NCI-H2029 (cell line): ENCODE data around the gene SLC4A4.

Source experiments
- DNase-seq: peaks from one replicate; lab custom pipeline; 2025; lab: John Stamatoyannopoulos, UW

SLC4A4 gene

GRCh38 chr4:71540749-71541269 lies 202.0 kb downstream of the SLC4A4 start:
- DNase-seq, result no peak

DNA sequence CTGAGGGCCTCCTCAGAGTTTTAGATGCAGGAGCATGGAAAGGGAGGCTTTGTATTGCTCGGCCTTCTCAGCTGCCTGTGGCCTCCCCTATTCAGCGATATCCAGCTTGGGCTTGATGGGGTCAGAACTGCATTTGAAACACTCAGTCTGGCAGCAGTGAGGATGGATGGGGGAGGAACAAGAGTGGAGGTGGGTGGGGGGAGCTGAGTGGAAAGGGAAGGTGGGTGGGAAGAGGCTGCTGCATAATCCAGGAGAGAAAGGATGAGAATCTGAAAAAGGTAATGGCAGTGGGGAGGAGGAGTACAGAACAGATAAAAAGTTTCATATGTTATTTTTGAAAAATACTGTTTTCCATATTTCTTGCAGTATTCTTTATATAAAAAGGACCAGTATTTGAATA lies 202.7 kb downstream of the SLC4A4 start:
- DNase-seq, result no peak

DNA sequence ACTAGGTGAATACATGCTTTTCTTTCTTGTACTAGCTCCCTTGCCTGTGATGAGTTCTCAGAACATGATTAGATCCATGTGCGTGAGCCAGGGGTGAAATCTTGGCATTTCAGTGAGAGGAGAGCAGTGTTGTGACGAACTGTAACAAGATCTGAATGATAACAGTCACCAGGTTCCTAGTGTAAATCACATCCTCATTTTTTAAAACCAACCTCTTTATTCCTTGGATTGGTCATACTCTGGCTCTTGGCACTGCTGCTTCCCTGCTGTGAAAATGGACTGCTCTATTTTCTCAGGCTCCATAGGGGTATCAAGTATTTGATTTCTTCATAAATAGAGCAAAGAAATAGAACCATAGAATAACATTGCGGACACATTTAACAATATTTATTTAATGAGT lies 206.3 kb downstream of the SLC4A4 start:
- no peak for DNase-seq

- DNase-seq, result no peak
These were observed 210.8 kb downstream of the SLC4A4 start for GRCh38 chr4:71549516-71550160.

GRCh38 chr4:71550220-71551165 lies 211.7 kb downstream of the SLC4A4 start:
- DNase-seq, result no peak

DNA sequence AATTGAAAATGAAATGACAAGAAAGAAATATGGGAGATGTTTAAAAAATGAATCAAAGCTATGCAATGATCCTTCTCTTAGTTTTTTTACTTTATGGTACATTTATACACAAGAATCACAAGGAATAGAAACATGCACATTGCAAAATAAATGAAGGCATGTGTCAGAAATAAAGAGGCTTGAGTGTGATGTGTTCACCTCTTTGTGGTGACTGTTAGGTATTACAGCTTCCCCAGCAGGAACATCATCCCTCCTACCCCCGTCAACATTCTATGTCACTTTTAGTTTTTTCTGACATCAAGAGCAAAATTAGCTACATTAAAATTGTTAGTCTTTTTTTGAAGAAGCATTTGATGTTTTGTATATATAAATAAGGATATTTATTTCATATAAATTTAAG lies 214.8 kb downstream of the SLC4A4 start:
- no peak for DNase-seq

- no peak for DNase-seq
These were observed 215.2 kb downstream of the SLC4A4 start for GRCh38 chr4:71554025-71554424.

DNA sequence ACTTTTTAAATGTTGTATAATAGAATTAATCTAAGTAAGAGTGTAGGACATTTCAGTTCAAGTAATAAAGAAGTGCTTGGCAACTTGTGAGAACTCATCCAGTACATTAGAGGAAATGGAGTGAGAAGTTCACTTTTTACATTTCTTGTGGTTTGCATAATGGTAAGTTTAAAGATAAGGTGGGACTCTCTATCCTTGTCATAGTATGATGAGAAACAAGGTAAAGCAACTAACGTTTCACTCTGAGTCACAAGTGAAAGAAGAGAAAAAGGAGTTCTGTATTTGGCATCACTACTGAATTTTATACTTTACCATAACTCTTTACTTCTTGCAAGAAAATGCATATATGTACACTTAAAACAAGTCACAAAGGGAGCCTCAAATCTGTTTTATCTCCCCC lies 219.4 kb downstream of the SLC4A4 start:
- DNase-seq, result no peak

DNA sequence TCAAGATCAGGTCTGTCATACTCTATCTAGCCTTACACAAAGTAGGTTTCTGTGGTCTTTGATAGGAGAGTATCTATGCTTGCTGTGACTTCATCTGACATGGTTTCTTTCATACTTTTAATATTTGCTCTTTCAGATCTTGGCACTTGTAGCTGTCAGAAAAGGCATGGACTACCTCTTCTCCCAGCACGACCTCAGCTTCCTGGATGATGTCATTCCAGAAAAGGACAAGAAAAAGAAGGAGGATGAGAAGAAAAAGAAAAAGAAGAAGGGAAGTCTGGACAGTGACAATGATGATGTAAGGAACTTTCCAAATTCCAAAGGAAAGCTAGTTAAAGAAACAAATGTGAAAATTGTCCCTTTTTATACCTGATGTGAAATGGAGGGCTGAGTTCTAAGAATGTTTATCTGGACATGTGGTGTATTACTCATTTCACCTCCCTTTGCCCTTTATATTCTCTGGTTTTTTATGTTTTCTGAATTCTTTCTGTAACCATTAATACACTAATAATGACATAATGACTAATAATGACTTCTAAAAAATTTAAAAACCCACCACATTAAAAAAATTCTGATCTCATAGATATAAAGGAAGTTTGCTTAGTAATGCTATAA lies 221.2 kb downstream of the SLC4A4 start:
- DNase-seq, result no peak

- no peak for DNase-seq
These were observed 226.0 kb downstream of the SLC4A4 start for GRCh38 chr4:71564775-71565174.

DNA sequence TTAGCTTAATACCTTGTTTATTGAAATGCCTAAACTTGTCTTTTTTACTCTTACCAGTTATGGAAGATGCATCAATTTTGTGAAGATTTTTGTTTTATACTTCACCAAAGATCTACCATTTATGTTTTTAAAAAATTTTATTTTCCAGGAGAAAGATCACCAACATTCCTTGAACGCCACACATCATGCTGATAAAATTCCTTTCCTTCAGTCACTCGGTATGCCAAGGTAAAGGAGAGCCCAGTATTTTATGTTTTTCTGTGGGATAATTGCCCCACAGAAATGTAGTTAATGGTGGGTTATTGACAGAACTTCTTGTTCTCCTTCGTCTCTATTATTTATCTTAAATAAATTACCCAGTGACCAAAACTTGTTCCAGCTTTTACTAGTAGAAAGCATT lies 228.0 kb downstream of the SLC4A4 start:
- DNase-seq, result no peak

GRCh38 chr4:71568131-71568530 lies 229.3 kb downstream of the SLC4A4 start:
- DNase-seq, result no peak

GRCh38 chr4:71570492-71570891 lies 231.7 kb downstream of the SLC4A4 start:
- DNase-seq, result no peak

DNA sequence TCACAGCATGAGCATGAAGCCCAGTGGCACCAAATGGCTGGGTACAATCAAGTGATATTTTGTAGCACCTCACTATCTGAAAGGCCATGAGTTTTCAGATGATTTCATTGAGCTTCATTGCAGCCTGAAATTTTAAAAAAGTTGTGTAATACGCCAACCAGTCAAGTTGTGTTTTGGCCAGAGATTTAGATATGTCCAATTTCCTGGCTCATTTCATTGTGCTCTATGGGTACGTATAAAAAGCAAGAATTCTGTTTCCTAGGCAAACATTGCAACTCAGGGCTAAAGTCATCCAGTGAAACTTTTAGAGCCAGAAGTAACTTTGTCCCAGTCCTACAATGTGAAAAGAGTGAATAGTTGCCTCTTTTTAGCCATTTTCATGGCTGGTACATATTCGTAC lies 232.5 kb downstream of the SLC4A4 start:
- no peak for DNase-seq

GRCh38 chr4:71583971-71584370 lies 245.2 kb downstream of the SLC4A4 start:
- DNase-seq, result no peak

DNA sequence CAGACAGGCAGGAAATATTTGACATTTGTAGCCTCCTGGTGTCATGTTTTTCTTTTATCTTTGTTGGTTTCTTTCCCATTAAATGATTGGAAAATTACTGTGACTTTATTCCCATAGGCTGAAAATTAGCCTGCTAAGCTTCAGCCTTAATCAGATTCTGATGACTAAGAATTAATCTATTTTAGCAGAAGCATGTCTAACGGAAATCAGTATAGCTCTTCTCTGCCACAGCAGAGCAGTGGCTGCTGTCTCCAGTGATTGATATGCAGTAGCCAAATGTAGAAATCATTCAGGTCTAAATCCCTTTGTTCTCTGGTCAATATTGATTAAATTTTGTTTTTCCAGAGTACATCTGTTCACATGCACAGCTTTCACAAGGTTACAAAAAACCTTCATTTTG lies 245.8 kb downstream of the SLC4A4 start:
- no peak for DNase-seq

DNA sequence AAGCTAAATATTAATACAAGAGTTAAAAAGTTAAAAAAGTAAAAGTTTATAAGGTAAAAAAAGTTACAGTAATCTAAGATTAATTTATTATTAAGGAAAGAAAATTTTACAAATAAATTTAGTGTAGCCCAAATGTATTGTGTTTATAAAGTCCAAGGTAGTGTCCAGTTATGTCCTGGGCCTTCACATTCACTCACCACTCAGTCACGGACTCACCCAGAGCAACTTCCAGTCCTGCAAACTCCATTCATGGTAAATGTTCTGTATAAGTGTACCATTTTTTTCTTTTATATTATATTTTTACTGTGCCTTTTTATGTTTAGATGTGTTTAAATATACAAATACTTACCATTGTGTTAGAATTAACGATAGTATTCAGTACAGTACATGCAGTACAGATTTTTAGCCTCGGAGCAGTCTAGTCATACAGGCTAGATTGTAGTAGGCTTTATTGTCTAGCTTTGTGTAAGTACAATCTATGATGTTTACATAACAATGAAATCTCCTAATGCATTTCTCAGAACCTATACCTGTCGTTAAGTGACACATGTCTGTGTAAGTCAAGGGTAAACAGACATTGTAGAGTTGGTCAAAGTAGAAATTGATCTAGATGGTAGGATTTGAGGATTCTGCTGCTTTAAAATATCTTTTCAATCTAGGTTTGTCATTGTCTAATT lies 247.4 kb downstream of the SLC4A4 start:
- DNase-seq, result no peak

GRCh38 chr4:71587995-71588394 lies 249.2 kb downstream of the SLC4A4 start:
- DNase-seq, result no peak

DNA sequence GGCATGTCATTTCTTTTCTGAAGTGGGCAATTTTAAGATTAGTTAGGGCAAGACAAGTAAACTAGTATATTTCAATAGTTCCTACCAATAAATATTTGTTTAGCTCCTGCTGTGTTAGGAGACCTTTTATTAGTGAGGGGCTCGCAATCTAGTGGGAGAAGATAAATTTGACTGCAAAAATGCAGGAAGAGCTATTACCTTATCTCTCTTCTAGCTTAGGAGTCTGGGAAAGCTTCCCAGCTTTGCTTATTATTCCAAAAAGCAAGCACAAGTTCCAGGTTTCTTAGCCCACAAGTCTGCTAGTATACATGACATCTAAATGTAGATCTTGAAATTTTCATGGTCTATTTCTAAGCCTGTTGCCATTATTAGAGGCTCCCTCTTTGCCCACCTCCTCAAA lies 254.0 kb downstream of the SLC4A4 start:
- DNase-seq, result no peak

- DNase-seq, result no peak
These were observed 254.5 kb downstream of the SLC4A4 start for GRCh38 chr4:71593311-71593710.

DNA sequence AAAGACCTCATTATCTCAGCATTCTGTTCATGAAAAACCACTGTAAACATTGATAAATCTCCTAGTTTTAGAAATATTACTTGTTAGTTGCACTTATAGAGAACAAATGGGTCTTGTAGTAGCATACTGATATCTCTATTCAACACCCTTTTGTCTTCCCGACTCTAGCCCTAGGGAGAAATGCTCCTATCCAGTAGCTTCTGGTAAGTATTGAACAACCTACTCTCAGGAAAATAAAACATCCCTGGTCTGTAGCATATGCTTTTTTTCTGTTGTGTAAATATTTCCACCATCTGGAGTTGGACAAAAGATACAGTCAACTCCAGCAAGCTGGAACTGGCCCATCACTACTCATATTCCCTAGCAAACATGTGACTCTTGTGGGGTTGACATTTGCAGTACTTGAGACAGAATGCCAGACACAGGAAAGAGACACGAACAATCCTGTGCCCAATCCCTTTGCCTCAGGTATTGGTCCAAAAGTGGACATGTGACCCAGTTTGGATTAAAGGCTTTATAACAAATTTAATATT lies 256.8 kb downstream of the SLC4A4 start:
- peak; percentile 94 for DNase-seq

DNA sequence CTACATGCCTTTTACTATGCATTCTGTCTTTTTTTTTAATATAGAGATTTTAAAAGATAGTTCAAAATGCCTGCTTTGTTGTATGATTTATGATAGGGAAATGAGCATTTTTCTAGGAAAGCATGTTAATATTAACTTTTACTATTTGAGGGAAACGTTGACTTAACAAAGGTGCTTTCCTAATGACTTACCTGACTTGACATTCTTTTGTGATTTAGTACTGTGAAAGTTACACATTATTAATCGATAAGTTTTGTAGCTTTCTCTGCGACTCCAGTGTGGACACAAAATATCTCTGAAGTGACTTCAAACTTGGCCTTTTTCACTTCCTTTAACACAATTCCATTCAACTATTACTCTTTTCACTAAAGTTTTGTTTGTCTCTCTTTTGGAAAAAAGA lies 260.8 kb downstream of the SLC4A4 start:
- DNase-seq, result no peak
